Mesothelial cell of epicardium (in vitro differentiated cells): ENCODE measurements around the gene COL4A2. TPM values are rescaled to one million over a fixed set of nuclear protein-coding genes. Genes with fewer than 3 reads are reported as not detected.

Source experiments
- DNase-seq, 2 experiments: peaks; one replicate each; pipeline ENCODE4 v3.0.0; 2021; ENCODE audit warnings: low spot score in 2 of 2; ENCODE audit not compliant: unreplicated experiment in 2 of 2
- H3K27ac Mint-ChIP-seq: 2 replicates; pipeline ENCODE4 v1.8.0; 2021; ENCODE audit warnings: mixed read lengths
- H3K27me3 Mint-ChIP-seq: 2 replicates; pipeline ENCODE4 v1.8.0; 2021; ENCODE audit warnings: low read depth, mixed read lengths
- H3K36me3 Mint-ChIP-seq: 2 replicates; pipeline ENCODE4 v1.8.0; 2021; ENCODE audit warnings: mixed read lengths
- H3K4me1 Mint-ChIP-seq: 2 replicates; pipeline ENCODE4 v1.8.0; 2021; ENCODE audit warnings: mixed read lengths
- H3K4me3 Mint-ChIP-seq: 2 replicates; pipeline ENCODE4 v1.8.0; 2021; ENCODE audit warnings: mild to moderate bottlenecking, moderate library complexity, mixed read lengths
- H3K9me3 Mint-ChIP-seq: 2 replicates; pipeline ENCODE4 v1.8.0; 2021; ENCODE audit warnings: mixed read lengths
- CTCF ChIP-seq: fragments of 200-600 bp; sonication (generic); IDR thresholded peaks from one replicate; pipeline ENCODE4 v1.5.0; 2021; ENCODE audit warnings: antibody characterized with exemption; ENCODE audit not compliant: unreplicated experiment
- total RNA-seq: library from RNA; stranded (reverse); gene quantifications from 3 replicates; pipeline ENCODE4 v1.2.1, GENCODE V29; 2021

Gene COL4A2
- total RNA-seq, 1 donor from 2014 or later, result 469 TPM

DNA sequence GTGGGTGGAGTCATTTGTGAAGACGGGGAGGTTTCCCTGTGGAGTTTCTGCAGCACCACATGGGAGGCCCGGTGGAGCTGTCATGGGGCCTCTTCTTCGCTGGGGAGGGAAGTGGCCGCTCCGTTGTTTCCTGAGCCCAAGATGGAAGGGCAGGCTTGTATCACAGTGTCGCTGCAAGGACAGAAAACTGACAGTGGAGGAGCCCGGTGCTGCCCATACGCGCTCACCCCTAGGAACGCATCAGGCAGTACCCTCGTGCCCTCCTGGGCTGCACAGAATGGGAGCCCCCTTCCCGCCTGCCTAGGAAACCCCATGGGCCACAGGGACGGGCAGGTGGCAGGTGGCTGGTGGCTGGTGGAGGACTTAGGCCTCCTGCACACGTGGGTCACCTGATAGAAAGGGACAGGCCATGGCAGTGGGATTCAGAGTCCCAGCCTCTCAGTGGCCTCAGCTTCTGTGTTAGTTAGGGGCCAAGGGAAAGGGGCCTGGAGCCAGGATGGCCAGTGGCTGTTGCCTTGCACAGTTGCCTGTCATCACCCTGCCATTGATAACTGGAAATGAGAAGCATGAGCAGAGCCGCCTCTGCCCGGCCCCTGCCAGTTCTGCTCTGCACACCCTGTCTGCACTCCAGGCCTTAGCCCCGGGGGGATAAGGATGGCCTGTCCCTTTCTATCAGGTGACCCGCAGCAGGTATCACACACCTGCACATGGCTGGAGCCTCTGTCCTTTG, 7.6 kb downstream of the COL4A2 start:
- no peak overlapping the region for H3K4me3 Mint-ChIP-seq

DNA sequence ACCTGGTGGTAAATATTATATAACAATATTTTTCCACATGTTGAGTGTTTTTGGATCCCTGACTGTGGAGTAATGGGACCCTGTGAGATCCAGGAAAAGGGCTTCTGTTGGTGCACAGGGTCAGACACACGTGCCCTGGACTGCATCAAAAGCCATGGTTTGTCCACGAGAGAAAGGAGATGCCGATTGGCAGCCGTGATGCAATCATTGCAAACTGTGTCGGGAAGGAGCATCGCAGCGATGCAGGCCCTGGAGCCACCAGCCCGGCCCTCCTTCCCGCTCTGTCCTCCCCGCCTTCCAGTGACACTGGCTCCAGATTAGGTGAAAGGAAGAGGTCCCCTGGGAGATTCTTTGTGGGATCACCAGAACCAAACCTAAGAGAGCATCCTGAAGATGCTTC, 9.1 kb downstream of the COL4A2 start:
- H3K4me3 Mint-ChIP-seq, result no peak overlapping the region
- H3K9me3 Mint-ChIP-seq, result no peaks in the 10 kb centered on the region
- H3K4me1 Mint-ChIP-seq, result peaks cover 41% of the 10 kb centered on the region
- H3K27me3 Mint-ChIP-seq, result no peaks in the 10 kb centered on the region
- H3K36me3 Mint-ChIP-seq, result peaks cover 9% of the 10 kb centered on the region
- no peak for DNase-seq
- no peak overlapping the region for H3K27ac Mint-ChIP-seq
- no peak for TF ChIP-seq CTCF

More for the DNA sequence above, 7.6 kb downstream of the COL4A2 start:
- Mint-ChIP-seq H3K27me3 (no peaks in the 10 kb centered on the region), H3K36me3 (peaks cover 14% of the 10 kb centered on the region), H3K4me1 (peaks cover 43% of the 10 kb centered on the region), H3K27ac (no peak overlapping the region), H3K9me3 (no peaks in the 10 kb centered on the region)
- TF ChIP-seq CTCF, result no peak
- DNase-seq, result no peak

DNA sequence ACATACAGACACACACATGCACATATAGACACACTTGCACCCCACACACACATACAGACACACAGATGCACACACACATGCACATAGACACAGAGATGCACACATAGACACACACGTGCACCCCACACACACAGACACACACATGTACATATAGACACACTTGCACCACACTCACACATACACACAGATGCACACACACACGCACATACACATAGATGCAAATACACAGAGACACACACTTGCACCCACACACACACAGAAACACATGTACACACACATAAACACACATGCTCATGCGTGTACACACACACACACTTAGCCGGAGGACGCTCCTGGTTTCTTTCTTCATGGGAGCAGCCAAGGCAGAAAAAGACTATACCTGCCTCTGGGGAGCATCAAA, 10.0 kb downstream of the COL4A2 start:
- DNase-seq, result no peak
- no peak for TF ChIP-seq CTCF
- Mint-ChIP-seq H3K4me3 (no peak overlapping the region), H3K27me3 (no peaks in the 10 kb centered on the region), H3K36me3 (peaks cover 17% of the 10 kb centered on the region), H3K27ac (no peak overlapping the region), H3K9me3 (peaks cover 6% of the 10 kb centered on the region), H3K4me1 (peaks cover 41% of the 10 kb centered on the region)

GRCh38 chr13:110317496-110318195, 10.6 kb downstream of the COL4A2 start:
- Mint-ChIP-seq H3K4me3 (no peak overlapping the region), H3K27me3 (no peaks in the 10 kb centered on the region), H3K36me3 (peaks cover 20% of the 10 kb centered on the region), H3K9me3 (peaks cover 6% of the 10 kb centered on the region), H3K27ac (no peak overlapping the region), H3K4me1 (peaks cover 35% of the 10 kb centered on the region)
- no peak for DNase-seq
- TF ChIP-seq CTCF, result no peak

GRCh38 chr13:110318920-110319319, 11.8 kb downstream of the COL4A2 start:
- Mint-ChIP-seq H3K4me1 (peaks cover 36% of the 10 kb centered on the region), H3K36me3 (peaks cover 20% of the 10 kb centered on the region), H3K4me3 (no peak overlapping the region)

More at GRCh38 chr13:110318920-110319319, 11.8 kb downstream of the COL4A2 start:
- TF ChIP-seq CTCF, result no peak
- H3K9me3 Mint-ChIP-seq, result peaks cover 6% of the 10 kb centered on the region
- no peak for DNase-seq
- no peak overlapping the region for H3K27ac Mint-ChIP-seq
- no peaks in the 10 kb centered on the region for H3K27me3 Mint-ChIP-seq
